Heart right ventricle (tissue), 16 donors: ENCODE data around the gene HCAR2. TPM values are rescaled to one million over a fixed set of nuclear protein-coding genes. Genes with fewer than 3 reads are reported as not detected.
"Not testable (repeated sequence)": the region's sequence is repeated elsewhere in the genome, so short reads cannot be mapped to it uniquely, and the experiment has no call there.

Source experiments
- ATAC-seq, 8 donors: fragments of 200-7000 bp; cut with Tn5 transposase; one replicate each; pipeline ENCODE4 v1.9.1; 2020; ENCODE audit warnings: mild to moderate bottlenecking in 8 of 8, moderate library complexity in 8 of 8, moderate number of reproducible peaks in 1 of 8
- DNase-seq, 2 donors: peaks; one replicate each; pipeline ENCODE4 v3.0.0-alpha.2; 2020
- H3K27ac ChIP-seq, 10 donors: fragments of 200-600 bp; sonication (generic) in 2 of 10; one replicate each; pipeline versions ENCODE4 v1.5.0 to v1.8.0; 2020 to 2022; ENCODE audit warnings: mild to moderate bottlenecking in 3 of 10
- H3K27me3 ChIP-seq, 7 donors: fragments of 200-600 bp; one replicate each; pipeline ENCODE4 v1.8.0; 2021 to 2022; ENCODE audit warnings: mild to moderate bottlenecking in 2 of 7
- H3K36me3 ChIP-seq, 9 donors: fragments of 200-600 bp; sonication (generic) in 1 of 9; one replicate each; pipeline versions ENCODE4 v1.5.0 to v1.8.0; 2020 to 2022; ENCODE audit warnings: mild to moderate bottlenecking in 2 of 9
- H3K4me1 ChIP-seq, 9 donors: fragments of 200-600 bp; sonication (generic) in 1 of 9; one replicate each; pipeline versions ENCODE4 v1.5.0 to v1.8.0; 2020 to 2022; ENCODE audit warnings: mild to moderate bottlenecking in 4 of 9
- H3K4me3 ChIP-seq, 10 donors: fragments of 200-600 bp; sonication (generic) in 2 of 10; one replicate each; pipeline versions ENCODE4 v1.5.0 to v1.8.0; 2020 to 2022; ENCODE audit warnings: mild to moderate bottlenecking in 7 of 10, moderate library complexity in 2 of 10
- H3K9me3 ChIP-seq, 11 donors: fragments of 200-600 bp in 10 of 11; sonication (generic) in 2 of 11; one replicate each; pipeline versions ENCODE4 v1.5.0 to v1.8.0; 2013 to 2022; ENCODE audit warnings: mild to moderate bottlenecking in 2 of 11, control low read depth in 1 of 11, moderate library complexity in 1 of 11
- CTCF ChIP-seq, 9 donors: fragments of 200-600 bp; sonication (generic) in 2 of 9; IDR thresholded peaks; one replicate each; pipeline versions ENCODE4 v1.5.0 to v1.8.0; 2021 to 2022; ENCODE audit warnings: antibody characterized with exemption in 9 of 9, mild to moderate bottlenecking in 5 of 9, moderate library complexity in 1 of 9
- WGBS, 2 donors: extraction: QIAGEN DNeasy Blood & Tissue Kit; methylation state at CpG; one replicate each; pipeline ENCODE4 v1.1.7; 2013; ENCODE audit warnings: inconsistent platforms in 1 of 2; 5-methylcytosine and 5-hydroxymethylcytosine counted together
- intact Hi-C, 10 donors: fragments of 100-400 bp; cut with DNase I; formaldehyde crosslinking; loops; one replicate each; pipeline versions ENCODE4 v1.11.1 to v1.14.2; 2022
- polyA plus RNA-seq, 2 donors: library from polyadenylated mRNA; stranded (reverse); fragments of 200-250 nt; gene quantifications; one replicate each; pipeline ENCODE4 v1.2.3, GENCODE V29; 2013
- total RNA-seq, 10 donors: library from RNA; stranded (reverse); fragmentation: NEBNext Ultra II Directional in 3 of 10; extraction: Animal tissue kit (Norgen Biotek cat#: 25700) in 3 of 10; gene quantifications; one replicate each; pipeline versions ENCODE4 v1.2.1 to v1.2.4, GENCODE V29; 2021 to 2023
- donor health status: Arrhythmogenic right ventricular cardiomyopathy.
- donor health status: ischemic (EF 13 %, LVEDD 7.1; RV severe dilation, severe dysfunction).
- donor health status: healthy with polysubstance abuse.
- donor health status: DM: no; HTN: yes; CAD: no.
- donor health status: DM: no; HTN: no; CAD: no.
- donor health status: ischemic (EF 25% LVEDD 6.9; RV normal size, moderate dysfunction).
- donor health status: ischemic (EF 25% LVEDD 5.7; RV mildly dilated, moderate dysfunction).
- donor health status: healthy.
- donor health status: DM: yes; HTN: yes; CAD: no.
- donor health status: Ischemic cardiomyopathy.
- donor health status: ischemic (EF 35%, LVEDD 5.7; RV mildly dilated, moderate dysfunction).
- donor health status: nonischemic (EF 11% LVEDD 7.7; RV severe dilation, severe dysfunction).
- donor health status: DM: yes; HTN: yes; CAD: no.
- donor health status: PGD.
- donor health status: ischemic (EF 29% LVEDD 5.4; RV normal size, mild dysfunction).
- donor health status: nonischemic (EF 23%, LVEDD 6.1; RV moderate dilation, normal function).

Gene HCAR2
- total and polyA plus RNA-seq, 12 donors: 0.13 to 1.5 (median 0.40) TPM; not detected in 4

DNA sequence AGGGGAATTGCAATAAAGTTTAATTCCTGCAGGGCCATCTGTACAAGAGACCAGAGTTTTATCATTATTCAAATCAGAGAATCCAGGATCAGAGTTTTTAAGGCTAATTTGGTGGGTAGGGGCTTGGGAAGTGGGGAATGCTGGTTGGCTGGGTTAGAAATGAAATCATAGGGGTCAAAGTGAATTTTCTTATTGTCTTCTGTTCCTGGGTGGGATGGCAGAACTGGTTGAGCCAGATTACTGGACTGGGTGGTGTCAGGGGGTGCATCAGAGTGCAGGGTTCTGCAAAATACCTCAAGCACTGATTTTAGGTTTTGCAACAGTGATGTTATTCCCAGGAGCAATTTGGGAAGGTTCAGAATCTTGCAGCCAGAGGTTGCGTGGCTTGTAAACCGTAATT, 6.2 kb downstream of the HCAR2 start:
- H3K27me3 ChIP-seq, intact Hi-C loops, H3K9me3 ChIP-seq, H3K4me1 ChIP-seq, H3K27ac ChIP-seq, H3K4me3 ChIP-seq, ATAC-seq, H3K36me3 ChIP-seq, DNase-seq: not testable (repeated sequence)
- 82 to 87% methylated on average over 2 of the region's 2 CpGs for WGBS, 2 donors

GRCh38 chr12:122691566-122691965, 11.6 kb downstream of the HCAR2 start:
- H3K4me3 ChIP-seq: no peak overlapping the region
- no peaks in the 10 kb centered on the region for H3K9me3 ChIP-seq
- DNase-seq (no peak), ATAC-seq (no peak)
- no peaks in the 10 kb centered on the region for H3K4me1 ChIP-seq
- H3K27ac ChIP-seq: no peak overlapping the region
- H3K27me3 ChIP-seq: no peaks in the 10 kb centered on the region
- H3K36me3 ChIP-seq: no peaks in the 10 kb centered on the region
- WGBS, 2 donors: 79 to 84% methylated on average over 3 of the region's 3 CpGs
- intact Hi-C loops: no loop called here
- TF ChIP-seq CTCF (IDR thresholded peaks at IDR 0.05): no peak

- TF ChIP-seq CTCF (IDR thresholded peaks at IDR 0.05): no peak
- Histone ChIP-seq H3K36me3 (no peaks in the 10 kb centered on the region), H3K9me3 (no peaks in the 10 kb centered on the region), H3K27ac (no peak overlapping the region), H3K4me3 (no peak overlapping the region), H3K27me3 (no peaks in the 10 kb centered on the region), H3K4me1 (no peaks in the 10 kb centered on the region)
- no peak for DNase-seq
- no peak for ATAC-seq
- intact Hi-C loops: no loop called here
- 91 to 94% methylated on average over 3 of the region's 3 CpGs for WGBS, 2 donors
Measured at GRCh38 chr12:122688291-122688690, 14.9 kb downstream of the HCAR2 start.

- H3K4me1 ChIP-seq: peaks cover 0 to 3% (median 0%) of the 10 kb centered on the region in 9 donors
- intact Hi-C loops: no loop called here
- ATAC-seq (no peak), DNase-seq (no peak)
- H3K4me3 ChIP-seq: no peak overlapping the region
- no peaks in the 10 kb centered on the region for H3K27me3 ChIP-seq
- TF ChIP-seq CTCF (IDR thresholded peaks at IDR 0.05): no peak
- WGBS, 2 donors: 25 to 44% methylated on average over 5 of the region's 5 CpGs
- H3K27ac ChIP-seq: no peak overlapping the region
- no peaks in the 10 kb centered on the region for H3K36me3 ChIP-seq
- H3K9me3 ChIP-seq: no peaks in the 10 kb centered on the region
Measured at GRCh38 chr12:122687086-122687485, 16.1 kb downstream of the HCAR2 start.

- Histone ChIP-seq H3K4me1 (peaks cover 0 to 8% (median 0%) of the 10 kb centered on the region in 9 donors), H3K27ac (no peak overlapping the region), H3K27me3 (no peaks in the 10 kb centered on the region), H3K4me3 (no peak overlapping the region), H3K36me3 (no peaks in the 10 kb centered on the region), H3K9me3 (no peaks in the 10 kb centered on the region)
- DNase-seq (no peak), ATAC-seq (no peak)
- TF ChIP-seq CTCF (IDR thresholded peaks at IDR 0.05): no peak
- 90 to 92% methylated on average over 3 of the region's 3 CpGs for WGBS, 2 donors
- intact Hi-C loops: no loop called here
Measured at GRCh38 chr12:122686538-122686937, 16.6 kb downstream of the HCAR2 start.
